GM21367 (cell line): ENCODE results near the gene TIMM13.

ENCODE experiments used
- ATAC-seq: cut with Tn5 transposase; IDR thresholded peaks from one replicate; pipeline ENCODE4 v1.9.1; 2021; ENCODE audit not compliant: unreplicated experiment

The TIMM13 gene

GRCh38 chr19:2455851-2456570, 28.6 kb upstream of the TIMM13 start:
- peak; percentile 20 for ATAC-seq

GRCh38 chr19:2454962-2455850, 27.8 kb upstream of the TIMM13 start:
- no peak for ATAC-seq

- no peak for ATAC-seq
Observed at GRCh38 chr19:2454199-2454961, 27.0 kb upstream of the TIMM13 start.

- ATAC-seq, result no peak
Observed at GRCh38 chr19:2453431-2454025, 26.1 kb upstream of the TIMM13 start.

- ATAC-seq, result no peak
Observed at GRCh38 chr19:2451741-2452140, 24.4 kb upstream of the TIMM13 start.

- no peak for ATAC-seq
Observed at GRCh38 chr19:2451138-2451537, 23.8 kb upstream of the TIMM13 start.

- ATAC-seq, result no peak
Observed at GRCh38 chr19:2449019-2449418, 21.6 kb upstream of the TIMM13 start.

- no peak for ATAC-seq
Observed at GRCh38 chr19:2446381-2446780, 19.0 kb upstream of the TIMM13 start.

- no peak for ATAC-seq
Observed at GRCh38 chr19:2444251-2445002, 17.0 kb upstream of the TIMM13 start.

GRCh38 chr19:2443785-2444182, 16.4 kb upstream of the TIMM13 start:
- ATAC-seq, result no peak

- ATAC-seq, result no peak
Observed at GRCh38 chr19:2443116-2443784, 15.9 kb upstream of the TIMM13 start.

GRCh38 chr19:2441096-2441752, 13.8 kb upstream of the TIMM13 start:
- ATAC-seq, result no peak

- ATAC-seq, result no peak
Observed at GRCh38 chr19:2440515-2440914, 13.1 kb upstream of the TIMM13 start.

GRCh38 chr19:2438178-2438577, 10.8 kb upstream of the TIMM13 start:
- ATAC-seq, result no peak

GRCh38 chr19:2436926-2437325, 9.5 kb upstream of the TIMM13 start:
- ATAC-seq, result no peak

- ATAC-seq, result no peak
Observed at GRCh38 chr19:2436384-2436783, 9.0 kb upstream of the TIMM13 start.

- ATAC-seq, result no peak
Observed at GRCh38 chr19:2434721-2435265, 7.4 kb upstream of the TIMM13 start.

- no peak for ATAC-seq
Observed at GRCh38 chr19:2434267-2434666, 6.9 kb upstream of the TIMM13 start.

GRCh38 chr19:2433854-2434253, 6.5 kb upstream of the TIMM13 start:
- no peak for ATAC-seq
